Mammary epithelial cell (primary cell): ENCODE results near the gene TRNP1.

Experiments used
- EZH2 ChIP-seq: IDR thresholded peaks from 2 replicates; pipeline ENCODE4 v1.6.1; 2012; ENCODE audit warnings: low read length, inconsistent platforms, borderline replicate concordance
- TF ChIP-seq, protein P1 (sequence below), 2 donors: IDR thresholded peaks in 1 of 2; conservative IDR thresholded peaks in 1 of 2; 2 replicates each; pipeline ENCODE4 v1.5.1; 2011 to 2012; ENCODE audit warnings: inconsistent platforms in 2 of 2, low read length in 2 of 2, mild to moderate bottlenecking in 2 of 2, control low read depth in 1 of 2, low read depth in 1 of 2; ENCODE audit not compliant: insufficient read depth in 1 of 2; ENCODE audit errors: extremely low read depth in 1 of 2

DNA sequence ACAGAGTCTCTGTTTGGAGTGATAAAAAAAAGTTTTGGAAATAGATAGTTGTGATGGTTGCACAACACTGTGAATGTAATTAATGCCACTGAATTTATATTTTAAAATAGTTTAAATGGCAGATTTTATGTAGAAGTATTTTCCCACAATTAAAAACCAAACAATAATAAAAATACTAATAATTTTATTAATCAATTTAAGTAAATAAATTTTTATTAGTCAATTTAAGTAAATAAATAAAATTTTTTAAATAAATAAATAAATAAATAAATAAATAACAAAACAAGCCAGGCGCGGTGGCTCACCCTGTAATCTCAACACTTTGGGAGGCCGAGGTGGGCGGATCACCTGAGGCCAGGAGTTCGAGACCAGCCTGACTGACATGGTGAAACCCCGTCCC, 28.3 kb upstream of the TRNP1 start:
- TF ChIP-seq EZH2, result no peak
- TF ChIP-seq, protein P1, sequence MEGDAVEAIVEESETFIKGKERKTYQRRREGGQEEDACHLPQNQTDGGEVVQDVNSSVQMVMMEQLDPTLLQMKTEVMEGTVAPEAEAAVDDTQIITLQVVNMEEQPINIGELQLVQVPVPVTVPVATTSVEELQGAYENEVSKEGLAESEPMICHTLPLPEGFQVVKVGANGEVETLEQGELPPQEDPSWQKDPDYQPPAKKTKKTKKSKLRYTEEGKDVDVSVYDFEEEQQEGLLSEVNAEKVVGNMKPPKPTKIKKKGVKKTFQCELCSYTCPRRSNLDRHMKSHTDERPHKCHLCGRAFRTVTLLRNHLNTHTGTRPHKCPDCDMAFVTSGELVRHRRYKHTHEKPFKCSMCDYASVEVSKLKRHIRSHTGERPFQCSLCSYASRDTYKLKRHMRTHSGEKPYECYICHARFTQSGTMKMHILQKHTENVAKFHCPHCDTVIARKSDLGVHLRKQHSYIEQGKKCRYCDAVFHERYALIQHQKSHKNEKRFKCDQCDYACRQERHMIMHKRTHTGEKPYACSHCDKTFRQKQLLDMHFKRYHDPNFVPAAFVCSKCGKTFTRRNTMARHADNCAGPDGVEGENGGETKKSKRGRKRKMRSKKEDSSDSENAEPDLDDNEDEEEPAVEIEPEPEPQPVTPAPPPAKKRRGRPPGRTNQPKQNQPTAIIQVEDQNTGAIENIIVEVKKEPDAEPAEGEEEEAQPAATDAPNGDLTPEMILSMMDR (conservative IDR thresholded peaks at IDR 0.05 in 1 of 2, IDR thresholded peaks at IDR 0.05 in 1 of 2; ENCODE audit: extremely low read depth in 1 of 2, insufficient read depth in 1 of 2, low read depth in 1 of 2, low read length in 2 of 2), result no peak
